Measurements from ENCODE around the gene KCNT1.
"Not testable (repeated sequence)": the region's sequence is repeated elsewhere in the genome, so short reads cannot be mapped to it uniquely, and the experiment has no call there.

DNA sequence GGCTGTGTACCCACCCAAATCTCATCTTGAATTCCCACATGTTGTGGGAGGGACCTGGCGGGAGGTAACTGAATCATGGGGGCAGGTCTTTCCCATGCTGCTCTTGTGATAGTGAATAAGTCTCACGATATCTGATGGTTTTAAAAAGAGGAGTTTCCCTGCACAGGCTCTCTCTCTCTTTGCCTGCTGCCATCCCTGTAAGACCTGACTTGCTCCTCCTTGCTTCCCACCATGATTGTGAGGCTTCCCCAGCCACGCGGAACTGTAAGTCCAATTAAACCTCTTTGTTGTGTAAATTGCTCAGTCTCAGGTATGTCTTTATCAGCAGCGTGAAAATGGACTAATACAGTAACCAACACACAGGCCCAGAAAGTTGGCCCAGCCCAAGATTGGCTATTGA is 33.0 kb upstream of the KCNT1 start:
- not testable (repeated sequence) for TF ChIP-seq CTCF (IDR thresholded peaks at IDR 0.05; ENCODE audit: insufficient read depth, low read depth, low read length); EZH2 (IDR thresholded peaks at IDR 0.05; ENCODE audit: insufficient read depth, low read length)
